ENCODE data around the gene CYP46A1.

DNA sequence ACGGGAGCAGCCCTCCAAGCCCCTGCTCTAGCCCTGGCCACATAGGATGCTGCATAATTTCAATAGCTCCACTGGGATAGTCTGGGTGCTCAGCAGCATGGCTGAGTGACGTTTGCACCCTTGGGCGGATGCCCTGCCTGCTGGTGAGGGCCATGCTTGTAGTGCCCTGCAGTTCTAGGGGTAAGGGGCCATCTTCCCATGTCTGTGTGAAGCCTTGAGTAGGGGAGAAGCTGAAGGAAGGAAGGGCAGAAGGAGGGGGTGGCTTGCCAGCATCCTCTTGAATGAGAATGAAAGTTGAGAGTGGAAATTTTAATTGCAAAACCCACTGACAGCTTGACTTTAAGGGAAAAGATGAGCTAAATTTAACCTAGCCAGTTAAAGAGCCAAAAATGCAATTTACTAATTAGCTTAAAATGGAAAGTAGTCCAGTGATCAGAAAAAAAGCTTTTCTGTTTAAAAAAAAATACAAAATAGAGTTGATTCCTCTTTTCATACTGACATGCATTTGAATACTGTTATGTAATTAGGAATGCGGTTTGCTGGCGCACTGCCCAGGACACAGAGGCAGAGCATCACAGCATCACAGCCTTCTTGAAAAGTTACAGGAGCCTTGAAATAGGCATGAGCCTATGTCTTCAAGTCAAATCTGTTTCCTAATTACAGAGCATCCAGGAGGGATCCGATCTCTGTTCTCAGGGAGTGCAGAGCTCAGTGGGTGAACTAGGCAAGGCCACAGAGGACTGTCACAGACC is 90.6 kb downstream of the CYP46A1 start:
- TF ChIP-seq, protein P1, sequence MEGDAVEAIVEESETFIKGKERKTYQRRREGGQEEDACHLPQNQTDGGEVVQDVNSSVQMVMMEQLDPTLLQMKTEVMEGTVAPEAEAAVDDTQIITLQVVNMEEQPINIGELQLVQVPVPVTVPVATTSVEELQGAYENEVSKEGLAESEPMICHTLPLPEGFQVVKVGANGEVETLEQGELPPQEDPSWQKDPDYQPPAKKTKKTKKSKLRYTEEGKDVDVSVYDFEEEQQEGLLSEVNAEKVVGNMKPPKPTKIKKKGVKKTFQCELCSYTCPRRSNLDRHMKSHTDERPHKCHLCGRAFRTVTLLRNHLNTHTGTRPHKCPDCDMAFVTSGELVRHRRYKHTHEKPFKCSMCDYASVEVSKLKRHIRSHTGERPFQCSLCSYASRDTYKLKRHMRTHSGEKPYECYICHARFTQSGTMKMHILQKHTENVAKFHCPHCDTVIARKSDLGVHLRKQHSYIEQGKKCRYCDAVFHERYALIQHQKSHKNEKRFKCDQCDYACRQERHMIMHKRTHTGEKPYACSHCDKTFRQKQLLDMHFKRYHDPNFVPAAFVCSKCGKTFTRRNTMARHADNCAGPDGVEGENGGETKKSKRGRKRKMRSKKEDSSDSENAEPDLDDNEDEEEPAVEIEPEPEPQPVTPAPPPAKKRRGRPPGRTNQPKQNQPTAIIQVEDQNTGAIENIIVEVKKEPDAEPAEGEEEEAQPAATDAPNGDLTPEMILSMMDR (IDR thresholded peaks at IDR 0.05): no peak
- TF ChIP-seq POLR2A (IDR thresholded peaks at IDR 0.05): no peak

All from uterus (tissue), 2 donors.